Kidney epithelial cell (primary cell): ENCODE results near the gene GPR61. TPM values are rescaled to one million over a fixed set of nuclear protein-coding genes. Genes with fewer than 3 reads are reported as not detected.

Experiments
- DNase-seq: peaks from one replicate; pipeline ENCODE4 v3.0.0-alpha.2; 2010; ENCODE audit warnings: low read depth
- H3K27me3 ChIP-seq: 2 replicates; pipeline ENCODE4 v1.6.0; 2011; ENCODE audit warnings: low read length; ENCODE audit not compliant: control insufficient read depth, insufficient read depth
- H3K36me3 ChIP-seq: 2 replicates; pipeline ENCODE4 v1.5.1; 2011; ENCODE audit warnings: low read length; ENCODE audit not compliant: control insufficient read depth, insufficient read depth
- H3K4me3 ChIP-seq: 2 replicates; pipeline ENCODE4 v1.5.1; 2011; ENCODE audit warnings: low read depth, mild to moderate bottlenecking, control low read depth, low read length
- total RNA-seq: library from RNA; depleted of rRNA; stranded (reverse); fragments of >200 nt; gene quantifications from 2 replicates; pipeline ENCODE4 v1.2.3, GENCODE V29; 2015
- TF ChIP-seq, protein P1 (sequence below): IDR thresholded peaks from 2 replicates; pipeline ENCODE4 v1.5.1; 2011; ENCODE audit warnings: mild to moderate bottlenecking, moderate library complexity, low read length, control low read depth, inconsistent platforms; ENCODE audit not compliant: insufficient read depth, poor library complexity, severe bottlenecking

GPR61 gene
- total RNA-seq, 1 donor from 2014 or later = not detected

DNA sequence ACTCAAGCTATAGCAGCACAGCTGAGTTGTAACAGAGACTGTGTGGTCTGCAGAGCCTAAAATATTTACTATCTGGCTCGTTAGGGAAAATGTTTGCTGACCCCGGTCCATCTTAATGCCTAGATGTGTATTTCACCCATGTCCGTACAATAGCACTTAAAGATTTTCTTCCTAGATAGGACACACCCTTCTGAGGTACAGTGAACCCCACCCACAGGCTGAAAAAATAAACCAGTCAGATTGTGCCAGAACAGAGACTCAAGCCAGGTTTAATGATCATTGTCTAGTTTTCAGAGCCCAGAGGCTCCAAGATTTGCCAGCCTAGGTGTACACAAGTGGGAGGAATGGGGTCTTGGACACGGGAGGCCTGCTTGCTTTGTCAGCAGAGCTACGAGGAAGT, 35.7 kb upstream of the GPR61 start:
- TF ChIP-seq, protein P1, sequence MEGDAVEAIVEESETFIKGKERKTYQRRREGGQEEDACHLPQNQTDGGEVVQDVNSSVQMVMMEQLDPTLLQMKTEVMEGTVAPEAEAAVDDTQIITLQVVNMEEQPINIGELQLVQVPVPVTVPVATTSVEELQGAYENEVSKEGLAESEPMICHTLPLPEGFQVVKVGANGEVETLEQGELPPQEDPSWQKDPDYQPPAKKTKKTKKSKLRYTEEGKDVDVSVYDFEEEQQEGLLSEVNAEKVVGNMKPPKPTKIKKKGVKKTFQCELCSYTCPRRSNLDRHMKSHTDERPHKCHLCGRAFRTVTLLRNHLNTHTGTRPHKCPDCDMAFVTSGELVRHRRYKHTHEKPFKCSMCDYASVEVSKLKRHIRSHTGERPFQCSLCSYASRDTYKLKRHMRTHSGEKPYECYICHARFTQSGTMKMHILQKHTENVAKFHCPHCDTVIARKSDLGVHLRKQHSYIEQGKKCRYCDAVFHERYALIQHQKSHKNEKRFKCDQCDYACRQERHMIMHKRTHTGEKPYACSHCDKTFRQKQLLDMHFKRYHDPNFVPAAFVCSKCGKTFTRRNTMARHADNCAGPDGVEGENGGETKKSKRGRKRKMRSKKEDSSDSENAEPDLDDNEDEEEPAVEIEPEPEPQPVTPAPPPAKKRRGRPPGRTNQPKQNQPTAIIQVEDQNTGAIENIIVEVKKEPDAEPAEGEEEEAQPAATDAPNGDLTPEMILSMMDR = no peak
- Histone ChIP-seq H3K4me3 (no peak overlapping the region), H3K27me3 (no peaks in the 10 kb centered on the region), H3K36me3 (no peaks in the 10 kb centered on the region)
- no peak for DNase-seq

DNA sequence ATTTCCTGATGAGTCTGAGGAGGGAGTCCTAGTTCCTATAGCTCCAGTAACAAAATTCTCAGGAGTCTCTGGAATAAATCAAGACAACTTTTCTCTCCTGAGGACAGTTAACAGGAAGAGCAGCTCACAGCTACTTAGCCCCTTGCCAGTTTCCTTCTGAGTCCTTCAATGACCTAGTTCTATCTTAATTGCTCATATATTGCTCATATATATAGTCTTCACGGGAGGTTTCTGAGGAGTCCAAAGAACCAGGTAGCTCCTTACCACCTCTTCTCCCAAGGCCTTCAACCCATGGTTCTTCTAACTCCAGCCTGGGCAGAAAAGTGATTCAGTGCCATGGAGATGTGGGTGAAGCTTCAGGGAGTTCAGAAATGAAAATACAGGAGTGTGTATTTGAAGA, 34.7 kb upstream of the GPR61 start:
- no peak for DNase-seq
- TF ChIP-seq, protein P1 = no peak
- H3K36me3 ChIP-seq = no peaks in the 10 kb centered on the region
- no peaks in the 10 kb centered on the region for H3K27me3 ChIP-seq
- no peak overlapping the region for H3K4me3 ChIP-seq

DNA sequence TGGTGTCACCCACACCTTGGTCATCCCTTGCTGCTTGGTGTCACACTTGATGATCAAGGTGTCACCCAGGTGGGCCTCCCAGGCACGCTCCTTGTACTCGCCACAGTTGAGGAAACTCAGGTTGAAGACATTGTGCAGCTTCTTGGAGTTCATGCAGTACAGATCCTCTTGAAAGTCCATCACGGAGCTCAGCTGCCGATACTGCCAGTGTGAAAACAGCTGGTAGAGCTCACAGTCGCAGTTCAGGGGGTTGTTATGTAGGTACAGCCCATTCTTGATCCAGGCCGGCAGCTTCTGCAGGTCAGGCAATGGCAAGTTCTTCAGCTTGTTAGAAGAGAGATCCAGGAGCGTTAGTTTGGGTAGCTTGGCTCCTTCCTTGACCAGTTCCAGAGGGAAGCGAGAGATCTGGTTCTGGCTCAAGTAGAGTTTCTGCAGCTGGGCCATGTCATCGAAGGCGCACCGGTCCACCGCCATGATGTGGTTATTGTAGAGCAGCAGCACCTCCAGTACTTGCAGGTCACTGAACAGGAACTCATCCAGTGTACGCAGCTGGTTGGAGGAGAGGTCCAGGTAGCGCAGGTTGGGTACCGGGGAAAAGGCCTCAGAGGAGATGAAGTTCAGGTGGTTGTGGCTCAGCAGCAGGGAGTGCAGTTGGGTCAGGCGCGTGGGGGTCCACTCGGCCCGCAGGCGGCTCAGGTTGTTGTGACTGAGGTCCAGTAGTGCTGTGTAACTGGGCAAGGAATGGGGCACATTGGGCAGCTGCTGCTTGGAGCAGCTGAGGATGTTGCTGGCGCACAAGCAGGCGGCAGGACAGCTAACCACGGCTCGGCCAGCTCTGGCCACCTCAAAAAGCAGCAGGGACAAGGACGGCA, 31.4 kb upstream of the GPR61 start:
- Histone ChIP-seq H3K4me3 (no peak overlapping the region), H3K36me3 (no peaks in the 10 kb centered on the region), H3K27me3 (peaks cover 5% of the 10 kb centered on the region)
- TF ChIP-seq, protein P1 = no peak
- no peak for DNase-seq

DNA sequence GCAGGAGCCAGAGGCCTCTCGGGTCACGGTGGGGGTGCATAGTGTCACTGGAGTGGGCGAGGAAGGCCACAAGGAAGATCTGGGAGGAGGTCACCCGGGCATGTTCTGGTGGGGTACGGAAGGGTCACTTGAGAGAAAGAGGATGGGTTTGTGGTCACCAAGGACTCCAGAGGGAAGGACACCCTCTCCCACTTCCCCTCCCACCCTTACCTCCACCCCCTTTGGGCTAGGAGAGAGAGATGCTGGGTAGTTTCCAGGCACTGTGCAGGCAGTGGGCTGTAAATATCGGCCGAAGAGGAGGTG, 30.8 kb upstream of the GPR61 start:
- H3K36me3 ChIP-seq = no peaks in the 10 kb centered on the region
- TF ChIP-seq, protein P1 = no peak
- DNase-seq = no peak
- H3K27me3 ChIP-seq = peaks cover 5% of the 10 kb centered on the region
- peak overlapping the region; percentile 52 for H3K4me3 ChIP-seq

DNA sequence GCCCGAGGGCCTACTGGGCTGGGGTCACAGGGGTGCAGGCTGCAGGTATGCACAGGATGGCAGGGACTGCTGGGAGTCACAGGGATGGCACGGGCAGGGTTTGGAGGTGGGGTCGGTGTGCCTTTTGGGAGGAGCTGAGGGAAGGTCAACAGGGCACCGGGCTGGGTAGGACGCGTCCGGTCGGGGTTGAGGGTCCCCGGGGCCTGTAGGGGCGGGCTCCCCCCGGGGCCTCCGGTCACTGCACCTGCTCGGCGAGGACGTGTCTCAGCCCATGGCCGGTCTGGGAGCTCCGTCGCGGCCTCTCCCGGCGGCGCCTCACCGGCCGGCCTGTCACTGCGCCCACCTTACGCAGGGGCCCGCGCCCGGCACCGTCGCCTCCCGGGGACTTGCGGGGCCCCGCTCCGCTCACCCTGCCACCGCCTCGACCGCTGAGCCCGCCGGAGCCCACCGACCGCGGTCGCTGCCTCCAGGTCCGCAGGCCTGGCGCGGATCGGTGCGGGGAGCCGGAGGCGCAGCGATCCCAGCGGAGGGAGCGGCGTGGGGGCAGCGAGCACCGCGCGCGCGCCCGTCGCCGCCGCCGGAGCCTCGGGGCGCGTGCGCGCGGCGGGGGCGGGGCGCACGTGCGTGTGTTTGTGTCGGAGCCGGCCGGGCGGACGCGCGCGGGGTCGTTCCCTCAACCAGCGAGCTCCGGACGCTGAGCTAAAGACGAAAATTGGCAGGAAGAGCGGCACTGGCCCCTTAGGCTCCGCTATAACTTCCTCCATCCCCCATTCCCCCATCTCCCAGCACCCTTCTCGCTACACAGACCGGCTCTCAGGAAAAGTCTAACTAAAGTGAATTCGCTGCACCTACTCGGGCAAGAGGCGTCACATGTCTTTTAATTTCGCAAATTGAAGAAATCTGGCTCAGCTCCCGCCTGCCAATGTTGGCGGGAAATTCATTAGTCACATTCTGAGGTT, 30.2 kb upstream of the GPR61 start, which contains the start of gene AMIGO1:
Gene AMIGO1 (minus strand): TSS at position 552 of the 959 bp plus-strand sequence. CDS start 815 bp downstream, outside the sequence.
- Histone ChIP-seq H3K27me3 (peaks cover 5% of the 10 kb centered on the region), H3K4me3 (peak within 1 kb of the TSS; percentile 52), H3K36me3 (no peaks in the 10 kb centered on the region)
- TF ChIP-seq, protein P1 = no peak
- DNase-seq = no peak
